IPS DF 6.9 (cell line): ENCODE measurements around the gene NEDD4L.
"Not testable (repeated sequence)": the region's sequence is repeated elsewhere in the genome, so short reads cannot be mapped to it uniquely, and the experiment has no call there.

ENCODE experiments used
- DNase-seq: peaks from one replicate; pipeline ENCODE4 v3.0.0-alpha.2; 2013; ENCODE audit warnings: low read depth, low spot score
- H3K27ac ChIP-seq: one replicate; pipeline ENCODE4 v1.5.1; 2013; ENCODE audit warnings: low read length, control low read depth
- H3K27me3 ChIP-seq: 2 replicates; pipeline ENCODE4 v1.6.1; 2013; ENCODE audit warnings: mild to moderate bottlenecking, low read length; ENCODE audit not compliant: control insufficient read depth, insufficient read depth
- H3K36me3 ChIP-seq: 2 replicates; pipeline ENCODE4 v1.6.1; 2013; ENCODE audit warnings: low read length; ENCODE audit not compliant: control insufficient read depth, insufficient read depth
- H3K4me1 ChIP-seq: 2 replicates; pipeline ENCODE4 v1.6.1; 2013; ENCODE audit warnings: low read length; ENCODE audit not compliant: control insufficient read depth, insufficient read depth
- H3K4me3 ChIP-seq: 2 replicates; pipeline ENCODE4 v1.5.1; 2013; ENCODE audit warnings: mild to moderate bottlenecking, low read length
- H3K9me3 ChIP-seq: 2 replicates; pipeline ENCODE4 v1.6.1; 2013; ENCODE audit warnings: low read length, inconsistent platforms; ENCODE audit not compliant: control insufficient read depth, insufficient read depth
- whole genome bisulfite sequencing: extraction: QIAGEN DNeasy Blood & Tissue Kit; methylation state at CpG from one replicate; pipeline ENCODE4 v1.1.7; 2013; ENCODE audit warnings: mixed read lengths, missing lambda C conversion rate; ENCODE audit not compliant: insufficient read length, insufficient coverage; 5-methylcytosine and 5-hydroxymethylcytosine counted together

NEDD4L gene

GRCh38 chr18:58269931-58270330 is 225.9 kb downstream of the NEDD4L start:
- Histone ChIP-seq H3K27me3 (no peaks in the 10 kb centered on the region), H3K27ac (no peak overlapping the region), H3K9me3 (no peaks in the 10 kb centered on the region), H3K4me3 (no peak overlapping the region), H3K4me1 (peaks cover 1% of the 10 kb centered on the region; the same call in 1 of the 2 replicates), H3K36me3 (no peaks in the 10 kb centered on the region)
- no CpG with 5 or more reads among the region's 5 CpGs for WGBS
- no peak for DNase-seq

- peaks cover 1% of the 10 kb centered on the region; the same call in 1 of the 2 replicates for H3K4me1 ChIP-seq
- H3K27me3 ChIP-seq, result no peaks in the 10 kb centered on the region
- H3K27ac ChIP-seq, result no peak overlapping the region
- no peaks in the 10 kb centered on the region for H3K36me3 ChIP-seq
- DNase-seq, result no peak
- no peak overlapping the region for H3K4me3 ChIP-seq
- no CpG with 5 or more reads among the region's 4 CpGs for WGBS
- H3K9me3 ChIP-seq, result no peaks in the 10 kb centered on the region
These were observed 226.4 kb downstream of the NEDD4L start for GRCh38 chr18:58270396-58270795.

GRCh38 chr18:58271770-58272169 is 227.7 kb downstream of the NEDD4L start:
- no peaks in the 10 kb centered on the region for H3K36me3 ChIP-seq
- peaks cover 1% of the 10 kb centered on the region; the same call in 1 of the 2 replicates for H3K4me1 ChIP-seq
- H3K9me3 ChIP-seq, result no peaks in the 10 kb centered on the region
- H3K27ac ChIP-seq, result no peak overlapping the region
- no peaks in the 10 kb centered on the region for H3K27me3 ChIP-seq
- H3K4me3 ChIP-seq, result no peak overlapping the region
- no peak for DNase-seq
- WGBS, result no CpG with 5 or more reads among the region's 2 CpGs

GRCh38 chr18:58272209-58272608 is 228.2 kb downstream of the NEDD4L start:
- Histone ChIP-seq H3K27ac (no peak overlapping the region), H3K36me3 (no peaks in the 10 kb centered on the region), H3K4me1 (peaks cover 1% of the 10 kb centered on the region; the same call in 1 of the 2 replicates), H3K27me3 (no peaks in the 10 kb centered on the region), H3K9me3 (no peaks in the 10 kb centered on the region), H3K4me3 (no peak overlapping the region)
- WGBS, result no CpG with 5 or more reads among the region's 6 CpGs
- no peak for DNase-seq

- no peak overlapping the region for H3K4me3 ChIP-seq
- no peaks in the 10 kb centered on the region for H3K27me3 ChIP-seq
- no peak for DNase-seq
- H3K36me3 ChIP-seq, result no peaks in the 10 kb centered on the region
- H3K9me3 ChIP-seq, result no peaks in the 10 kb centered on the region
- peaks cover 1% of the 10 kb centered on the region; the same call in 1 of the 2 replicates for H3K4me1 ChIP-seq
- whole genome bisulfite sequencing, result no CpG with 5 or more reads among the region's 7 CpGs
- no peak overlapping the region for H3K27ac ChIP-seq
These were observed 228.9 kb downstream of the NEDD4L start for GRCh38 chr18:58272779-58273435.

GRCh38 chr18:58275176-58275575 is 231.2 kb downstream of the NEDD4L start:
- WGBS, result no CpG with 5 or more reads among the region's 1 CpG
- no peaks in the 10 kb centered on the region; the same call in 1 of the 2 replicates for H3K4me1 ChIP-seq

GRCh38 chr18:58276789-58277739 is 233.0 kb downstream of the NEDD4L start:
- no CpG with 5 or more reads among the region's 10 CpGs for WGBS
- Histone ChIP-seq H3K9me3 (no peaks in the 10 kb centered on the region), H3K4me1 (no peaks in the 10 kb centered on the region; the same call in 1 of the 2 replicates), H3K36me3 (no peaks in the 10 kb centered on the region), H3K4me3 (no peak overlapping the region), H3K27me3 (no peaks in the 10 kb centered on the region), H3K27ac (no peak overlapping the region)
- no peak for DNase-seq

More at GRCh38 chr18:58275176-58275575, 231.2 kb downstream of the NEDD4L start:
- DNase-seq, result no peak
- no peak overlapping the region for H3K27ac ChIP-seq
- H3K9me3 ChIP-seq, result no peaks in the 10 kb centered on the region
- no peaks in the 10 kb centered on the region for H3K36me3 ChIP-seq
- no peaks in the 10 kb centered on the region for H3K27me3 ChIP-seq
- no peak overlapping the region for H3K4me3 ChIP-seq

- DNase-seq, result no peak
- Histone ChIP-seq H3K4me1 (no peaks in the 10 kb centered on the region), H3K27ac (no peak overlapping the region), H3K36me3 (no peaks in the 10 kb centered on the region), H3K4me3 (no peak overlapping the region), H3K9me3 (no peaks in the 10 kb centered on the region), H3K27me3 (no peaks in the 10 kb centered on the region)
- WGBS, result no CpG with 5 or more reads among the region's 7 CpGs
These were observed 235.6 kb downstream of the NEDD4L start for GRCh38 chr18:58279504-58280175.

- Histone ChIP-seq H3K36me3 (no peaks in the 10 kb centered on the region), H3K4me1 (no peaks in the 10 kb centered on the region)
These were observed 236.2 kb downstream of the NEDD4L start for GRCh38 chr18:58280191-58280590.

GRCh38 chr18:58282872-58283271 is 238.8 kb downstream of the NEDD4L start:
- WGBS, result no CpG with 5 or more reads among the region's 11 CpGs
- H3K27me3 ChIP-seq, H3K4me3 ChIP-seq, H3K27ac ChIP-seq, H3K36me3 ChIP-seq, H3K9me3 ChIP-seq, DNase-seq, H3K4me1 ChIP-seq: not testable (repeated sequence)

More at GRCh38 chr18:58280191-58280590, 236.2 kb downstream of the NEDD4L start:
- Histone ChIP-seq H3K4me3 (no peak overlapping the region), H3K27ac (no peak overlapping the region), H3K9me3 (no peaks in the 10 kb centered on the region), H3K27me3 (no peaks in the 10 kb centered on the region)
- WGBS, result no CpG with 5 or more reads among the region's 8 CpGs
- DNase-seq, result no peak
